SK-MEL-5 (cell line): Measurements from ENCODE around the gene ALDH1A1. TPM values are rescaled to one million over a fixed set of nuclear protein-coding genes. Genes with fewer than 3 reads are reported as not detected.
A peak's percentile ranks its signal among the peaks of the same experiment; 100 is the strongest.

Source experiments
- DNase-seq: peaks from one replicate; pipeline ENCODE4 v3.0.0-alpha.2; 2016; ENCODE audit warnings: low read depth, low spot score
- in situ Hi-C: cut with HindIII; loops from 2 replicates; pipeline ENCODE4 v1.10.0; 2016; ENCODE audit warnings: low sequenced_read_pairs, high pct_unique_total_duplicates, low pct_unique_long_range_greater_than_20kb
- total RNA-seq: library from RNA; depleted of rRNA; stranded (reverse); fragments of >200 nt; shearing (Covaris generic); gene quantifications from 2 replicates; pipeline ENCODE4 v1.2.3, GENCODE V29; 2014

ALDH1A1 gene
- total RNA-seq, 1 experiment from 2014 or later, result 32.9 TPM

GRCh38 chr9:72981433-72981832 lies 28.6 kb upstream of the ALDH1A1 start:
- in situ Hi-C loops, result no loop called here
- no peak for DNase-seq

DNA sequence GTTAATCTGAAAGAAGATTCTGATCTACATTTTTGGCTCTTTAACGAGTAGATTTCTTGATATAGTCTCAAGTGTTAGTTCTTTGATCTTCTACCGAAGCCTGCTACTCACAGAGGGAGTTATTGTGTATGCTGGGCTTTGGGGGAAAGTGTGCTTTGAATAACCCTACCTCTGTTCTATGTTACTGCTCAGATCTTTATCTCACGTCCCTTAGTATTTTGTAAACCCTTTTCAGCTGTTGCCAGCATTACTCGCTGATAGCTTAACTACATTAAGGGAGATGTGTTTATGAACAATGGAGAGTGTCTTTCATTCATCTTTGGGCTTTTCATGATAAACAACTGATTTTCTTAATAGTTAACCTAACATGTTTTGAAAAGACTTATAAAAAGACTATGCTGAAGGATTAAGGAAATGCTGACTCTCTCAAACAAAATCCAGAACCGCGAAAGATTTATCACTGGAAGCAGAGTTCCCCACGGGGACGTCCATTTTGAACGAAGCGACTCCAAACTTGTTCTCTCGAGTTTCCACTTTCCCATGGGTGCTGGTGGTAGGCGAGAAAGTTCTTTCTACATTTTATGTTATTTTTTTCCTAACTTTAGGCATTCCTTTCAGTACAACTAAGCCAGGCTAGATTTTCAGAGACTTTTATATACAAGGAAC lies 27.9 kb upstream of the ALDH1A1 start:
- in situ Hi-C loops, result no loop called here
- DNase-seq, result peak; percentile 2

GRCh38 chr9:72980183-72980582 lies 27.3 kb upstream of the ALDH1A1 start:
- no peak for DNase-seq
- in situ Hi-C loops, result no loop called here

GRCh38 chr9:72979405-72980100 lies 26.7 kb upstream of the ALDH1A1 start:
- no peak for DNase-seq
- in situ Hi-C loops, result no loop called here

DNA sequence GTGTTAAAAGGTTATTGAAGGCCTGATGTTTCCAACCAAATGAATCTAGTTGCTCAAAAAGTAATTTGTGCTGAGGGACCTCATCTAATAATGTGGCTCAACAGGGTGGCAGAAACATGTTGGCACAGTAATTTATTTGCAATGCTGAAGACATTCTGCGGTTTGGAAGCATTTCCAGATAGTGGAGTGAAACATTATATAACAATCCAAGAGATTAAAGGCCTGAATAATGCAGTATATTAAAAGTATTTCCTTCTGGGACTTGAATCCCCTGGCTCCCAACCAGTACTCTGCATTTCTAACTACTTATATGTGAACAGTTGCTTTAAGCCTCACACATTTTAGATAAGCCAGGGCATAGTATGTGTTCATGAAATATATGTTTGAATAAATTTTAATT lies 25.9 kb upstream of the ALDH1A1 start:
- in situ Hi-C loops, result no loop called here
- no peak for DNase-seq

- DNase-seq, result no peak
- in situ Hi-C loops, result no loop called here
Measured at GRCh38 chr9:72977670-72978069, 24.8 kb upstream of the ALDH1A1 start.

- no peak for DNase-seq
- in situ Hi-C loops, result no loop called here
Measured at GRCh38 chr9:72974501-72974900, 21.6 kb upstream of the ALDH1A1 start.

DNA sequence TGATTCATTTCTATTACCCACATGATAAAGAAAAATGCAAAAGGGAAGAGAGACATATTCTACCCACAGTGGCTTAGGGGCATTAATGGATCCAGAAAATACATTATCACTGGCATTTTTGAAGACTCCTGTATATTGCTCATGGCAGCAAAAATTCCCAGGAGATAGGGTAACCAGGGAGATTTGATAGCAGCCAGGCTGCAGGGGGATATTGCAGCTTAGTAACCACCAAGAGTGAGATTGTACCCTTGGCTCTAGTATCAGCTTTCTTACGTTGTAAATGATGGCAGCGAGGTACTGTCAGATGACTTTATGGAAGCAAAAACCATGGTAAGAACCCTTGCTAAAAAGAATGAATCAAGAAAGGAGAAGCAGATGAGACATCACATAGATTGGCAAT lies 19.8 kb upstream of the ALDH1A1 start:
- DNase-seq, result no peak
- in situ Hi-C loops, result no loop called here

GRCh38 chr9:72971411-72971810 lies 18.6 kb upstream of the ALDH1A1 start:
- in situ Hi-C loops, result no loop called here
- no peak for DNase-seq

GRCh38 chr9:72960446-72960845 lies 7.6 kb upstream of the ALDH1A1 start:
- DNase-seq, result peak; percentile 69
- in situ Hi-C loops, result no loop called here

GRCh38 chr9:72958485-72959281 lies 5.8 kb upstream of the ALDH1A1 start:
- no peak for DNase-seq
- in situ Hi-C loops, result no loop called here

- no peak for DNase-seq
- in situ Hi-C loops, result no loop called here
Measured at GRCh38 chr9:72955571-72955970, 2.7 kb upstream of the ALDH1A1 start.

DNA sequence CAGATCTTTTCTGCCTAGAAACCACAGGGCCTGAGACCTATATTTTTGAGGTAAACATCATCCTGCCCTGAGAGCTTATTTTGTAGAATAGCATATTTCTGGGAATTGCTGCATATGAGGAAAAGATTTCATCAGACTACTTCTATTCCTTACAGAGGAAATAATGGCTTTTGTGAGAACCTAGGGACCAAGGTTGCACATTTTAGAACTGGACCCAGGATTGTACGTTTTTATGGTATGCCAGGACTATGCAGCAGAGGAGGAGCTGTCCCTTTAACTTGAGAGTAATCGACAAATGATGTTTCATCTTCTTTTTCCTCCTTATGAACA lies 2.2 kb upstream of the ALDH1A1 start:
- in situ Hi-C loops, result no loop called here

DNA sequence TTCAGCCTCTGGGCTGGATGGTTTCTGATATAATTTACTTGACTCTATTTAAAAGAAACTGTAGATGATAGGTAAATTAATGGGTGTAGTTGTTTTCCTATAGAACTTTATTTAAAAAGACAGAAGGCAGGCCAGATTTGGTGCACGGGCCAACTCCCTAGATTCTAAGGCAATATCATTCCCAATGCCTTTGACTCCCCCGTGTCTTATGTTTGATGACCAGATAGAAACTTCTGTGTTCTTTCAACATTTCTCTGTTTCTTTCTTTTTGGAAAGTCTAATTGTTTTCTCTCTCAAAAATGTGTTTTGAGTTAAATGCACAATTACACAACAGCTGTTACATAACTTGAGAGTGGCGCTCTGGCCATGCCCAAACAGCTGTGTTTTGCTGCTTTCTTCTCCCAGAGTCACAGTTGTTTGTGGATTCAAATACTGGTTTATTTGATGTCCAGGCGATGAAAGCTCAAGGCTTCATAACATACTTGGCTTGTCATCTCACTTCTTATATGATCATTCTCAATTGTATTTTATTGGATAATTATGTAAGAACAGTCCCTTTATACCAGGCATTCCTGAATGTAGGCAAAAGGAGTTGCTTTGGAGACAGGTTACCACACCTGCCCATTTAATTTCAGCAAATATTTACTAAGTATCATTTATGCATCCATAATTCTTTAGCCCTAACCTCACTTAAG lies 1.7 kb upstream of the ALDH1A1 start:
- in situ Hi-C loops, result no loop called here

More for the DNA sequence above, 2.2 kb upstream of the ALDH1A1 start:
- DNase-seq, result no peak

DNA sequence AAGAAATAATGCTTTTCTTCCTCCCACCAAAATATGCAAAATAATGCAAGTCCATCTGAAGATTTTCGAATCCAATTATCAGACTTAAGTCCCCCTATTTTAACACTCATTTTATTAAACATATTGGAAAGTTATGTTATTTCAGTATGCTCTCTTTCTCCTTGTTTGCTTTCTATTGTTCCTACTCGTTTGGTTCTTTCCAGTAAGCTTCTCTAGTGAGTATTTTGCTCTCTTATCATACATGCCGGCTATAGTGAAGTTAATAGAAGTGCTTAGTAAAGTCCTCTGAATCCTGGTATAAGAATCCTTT lies 517 bp downstream of the ALDH1A1 start:
- DNase-seq, result no peak
- in situ Hi-C loops, result no loop called here

More for the DNA sequence above, 1.7 kb upstream of the ALDH1A1 start:
- DNase-seq, result no peak

DNA sequence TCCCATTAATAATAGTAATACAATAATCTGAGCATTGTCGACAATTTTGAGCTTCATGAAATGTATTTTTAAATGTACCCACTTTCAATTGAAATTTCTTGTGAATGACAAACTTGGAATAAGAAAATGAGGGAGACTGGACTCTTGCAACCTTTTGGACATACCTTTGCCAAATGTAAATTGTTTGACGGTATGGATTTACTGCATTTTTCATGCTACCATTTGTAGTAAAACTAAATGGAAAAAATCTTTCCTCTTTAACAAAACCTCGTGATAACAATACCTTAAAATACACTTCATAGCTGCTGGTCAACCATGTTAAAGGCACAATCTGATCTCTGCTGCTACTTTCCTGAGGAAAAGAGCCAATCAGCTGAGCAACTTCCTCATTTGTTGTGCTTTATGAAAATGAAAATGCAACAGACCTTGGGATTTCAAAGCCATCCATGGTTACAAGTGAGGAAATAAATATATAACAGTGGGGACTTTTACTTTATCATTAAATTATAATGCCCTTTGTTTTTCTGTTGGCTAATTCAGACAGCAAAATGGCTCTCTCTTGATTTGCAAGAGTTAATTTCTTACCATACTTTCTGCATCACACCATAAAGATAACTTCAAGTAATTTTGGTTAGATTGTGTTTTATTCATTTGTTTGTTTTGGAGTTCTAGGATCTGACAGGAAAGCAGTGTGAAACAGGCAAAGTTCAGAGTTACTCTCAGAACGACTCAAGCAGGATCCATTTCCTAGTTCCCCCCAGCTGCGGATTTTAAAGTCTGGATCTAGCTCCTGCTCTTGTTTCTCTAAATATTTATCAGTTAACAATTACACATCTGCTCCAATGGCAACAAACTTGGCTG lies 1.1 kb downstream of the ALDH1A1 start:
- no peak for DNase-seq
- in situ Hi-C loops, result no loop called here

DNA sequence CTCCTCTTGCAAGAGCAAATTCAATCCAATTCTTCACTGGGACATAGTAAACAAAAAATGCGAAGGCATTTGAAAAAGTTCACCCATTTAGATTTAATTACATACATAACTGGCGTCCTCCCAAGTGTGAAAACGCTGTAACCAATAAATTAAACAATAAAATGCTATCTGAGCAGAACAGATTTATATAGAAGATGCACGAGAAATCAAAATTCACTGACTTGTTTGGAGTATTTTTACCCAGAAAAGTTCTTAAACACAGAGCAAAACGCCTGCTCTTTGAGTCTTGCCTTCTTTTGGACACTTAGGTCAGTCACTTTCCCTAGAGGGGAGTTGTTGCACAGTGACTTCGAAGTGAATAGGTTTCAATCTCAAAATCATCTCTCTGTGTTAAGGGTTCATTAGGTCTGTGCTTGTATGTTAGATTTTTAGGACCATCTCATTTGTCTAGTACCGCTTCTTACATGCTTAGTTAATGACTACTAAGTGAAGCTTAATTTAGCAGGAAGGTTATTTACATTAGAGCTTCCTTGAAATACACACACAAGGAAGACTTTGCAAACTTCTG lies 1.9 kb downstream of the ALDH1A1 start:
- DNase-seq, result no peak
- in situ Hi-C loops, result no loop called here
